ENCODE results near the gene VMAC.
A peak's percentile ranks its signal among the peaks of the same experiment; 100 is the strongest.

VMAC gene

GRCh38 chr19:5925830-5926427 lies 21.3 kb downstream of the VMAC start:
- H3K4me3 ChIP-seq (ENCODE audit: control insufficient read depth, low read depth, low read length): no peak overlapping the region
- TF ChIP-seq, protein P1, sequence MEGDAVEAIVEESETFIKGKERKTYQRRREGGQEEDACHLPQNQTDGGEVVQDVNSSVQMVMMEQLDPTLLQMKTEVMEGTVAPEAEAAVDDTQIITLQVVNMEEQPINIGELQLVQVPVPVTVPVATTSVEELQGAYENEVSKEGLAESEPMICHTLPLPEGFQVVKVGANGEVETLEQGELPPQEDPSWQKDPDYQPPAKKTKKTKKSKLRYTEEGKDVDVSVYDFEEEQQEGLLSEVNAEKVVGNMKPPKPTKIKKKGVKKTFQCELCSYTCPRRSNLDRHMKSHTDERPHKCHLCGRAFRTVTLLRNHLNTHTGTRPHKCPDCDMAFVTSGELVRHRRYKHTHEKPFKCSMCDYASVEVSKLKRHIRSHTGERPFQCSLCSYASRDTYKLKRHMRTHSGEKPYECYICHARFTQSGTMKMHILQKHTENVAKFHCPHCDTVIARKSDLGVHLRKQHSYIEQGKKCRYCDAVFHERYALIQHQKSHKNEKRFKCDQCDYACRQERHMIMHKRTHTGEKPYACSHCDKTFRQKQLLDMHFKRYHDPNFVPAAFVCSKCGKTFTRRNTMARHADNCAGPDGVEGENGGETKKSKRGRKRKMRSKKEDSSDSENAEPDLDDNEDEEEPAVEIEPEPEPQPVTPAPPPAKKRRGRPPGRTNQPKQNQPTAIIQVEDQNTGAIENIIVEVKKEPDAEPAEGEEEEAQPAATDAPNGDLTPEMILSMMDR (conservative IDR thresholded peaks at IDR 0.05; ENCODE audit: control insufficient read depth, insufficient read depth, low read depth, low read length): no peak
- DNase-seq (ENCODE audit: low read depth): no peak

DNA sequence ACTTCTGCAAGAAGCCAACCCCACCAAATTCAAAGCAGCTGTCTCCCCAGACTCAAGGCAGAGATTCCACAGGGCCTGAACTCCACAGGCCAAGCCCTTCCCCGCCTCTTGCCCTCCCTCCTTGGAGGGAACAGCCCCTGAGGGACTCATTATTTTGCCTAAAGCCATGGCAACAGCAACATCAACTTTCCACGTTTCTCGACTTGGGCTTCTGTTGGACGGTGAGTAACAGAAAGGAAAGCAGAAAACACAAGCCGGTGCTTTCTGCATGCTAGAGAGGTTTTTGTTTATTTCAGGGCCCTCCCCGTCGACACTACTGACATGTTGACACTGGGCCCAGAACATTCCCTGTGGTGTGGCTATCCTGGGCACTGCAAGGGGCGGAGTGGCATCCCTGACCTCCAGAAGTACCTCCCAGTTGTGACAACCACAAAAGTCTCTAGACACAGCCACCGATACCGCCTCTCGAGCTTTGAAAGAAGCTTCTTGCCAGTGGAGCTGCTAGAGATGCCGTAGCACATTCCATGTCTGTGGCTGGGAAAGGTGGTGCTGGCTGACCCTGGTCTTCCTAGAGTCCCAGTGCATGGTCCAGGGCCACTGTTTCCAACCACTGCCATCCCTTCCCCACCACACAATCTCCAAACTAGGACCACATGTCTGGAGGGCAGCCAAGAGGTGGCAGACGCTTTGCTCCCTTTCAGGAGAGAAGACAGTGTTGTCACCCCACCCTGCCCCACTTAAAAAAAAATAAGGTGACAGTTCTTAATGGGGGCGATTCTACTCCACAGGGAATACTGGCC lies 22.2 kb downstream of the VMAC start:
- DNase-seq (ENCODE audit: low read depth): peak; percentile 96
- TF ChIP-seq, protein P1 (conservative IDR thresholded peaks at IDR 0.05; ENCODE audit: control insufficient read depth, insufficient read depth, low read depth, low read length): no peak
- H3K4me3 ChIP-seq (ENCODE audit: control insufficient read depth, low read depth, low read length): no peak overlapping the region

- TF ChIP-seq, protein P1 (conservative IDR thresholded peaks at IDR 0.05; ENCODE audit: control insufficient read depth, insufficient read depth, low read depth, low read length): no peak
- H3K4me3 ChIP-seq (ENCODE audit: control insufficient read depth, low read depth, low read length): no peak overlapping the region
- no peak for DNase-seq (ENCODE audit: low read depth)
Observed at GRCh38 chr19:5927441-5927821, 22.8 kb downstream of the VMAC start.

DNA sequence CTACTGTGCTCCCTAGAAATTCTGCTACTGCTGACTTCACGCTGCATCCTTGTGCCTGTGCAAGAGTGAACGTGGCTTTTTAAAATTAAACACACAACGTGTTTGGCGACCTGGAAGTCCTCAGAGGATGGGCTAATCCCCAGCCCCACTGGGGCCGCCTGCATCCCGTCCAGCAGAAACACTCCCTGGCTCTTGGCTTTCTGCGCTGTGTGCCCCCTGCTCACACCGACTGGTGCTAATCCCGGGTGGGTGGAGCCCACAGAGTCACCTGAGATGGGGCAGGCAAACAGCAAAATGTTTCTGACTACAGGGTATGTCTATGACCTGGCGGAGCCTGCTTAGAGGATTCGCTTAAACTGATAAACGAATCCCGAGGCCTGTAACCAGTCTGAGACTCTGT lies 24.5 kb downstream of the VMAC start:
- DNase-seq (ENCODE audit: low read depth): no peak
- H3K4me3 ChIP-seq (ENCODE audit: control insufficient read depth, low read depth, low read length): no peak overlapping the region
- TF ChIP-seq, protein P1 (conservative IDR thresholded peaks at IDR 0.05; ENCODE audit: control insufficient read depth, insufficient read depth, low read depth, low read length): no peak

DNA sequence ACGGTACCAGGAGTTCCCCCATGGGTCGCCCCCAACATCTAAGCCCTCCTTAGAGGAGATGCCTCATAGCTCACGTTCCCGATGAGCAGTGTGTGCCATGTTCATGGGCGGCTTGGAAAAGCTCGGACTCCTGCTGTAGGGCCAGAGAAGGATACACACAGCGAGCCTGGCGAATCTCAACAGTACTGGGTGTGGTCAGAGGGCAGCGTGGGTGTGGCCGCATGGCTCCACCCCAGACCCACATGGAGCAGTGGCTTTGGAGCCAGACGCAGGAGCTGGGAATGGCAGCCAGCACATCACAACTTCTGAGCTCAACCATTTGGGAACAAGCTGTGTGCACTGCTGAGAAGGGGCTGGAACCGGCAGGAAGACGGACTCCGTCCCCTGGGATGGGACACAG lies 25.0 kb downstream of the VMAC start:
- no peak overlapping the region for H3K4me3 ChIP-seq (ENCODE audit: control insufficient read depth, low read depth, low read length)
- TF ChIP-seq, protein P1 (conservative IDR thresholded peaks at IDR 0.05; ENCODE audit: control insufficient read depth, insufficient read depth, low read depth, low read length): no peak

GRCh38 chr19:5931251-5931650 lies 26.6 kb downstream of the VMAC start:
- H3K4me3 ChIP-seq (ENCODE audit: control insufficient read depth, low read depth, low read length): no peak overlapping the region
- TF ChIP-seq, protein P1 (conservative IDR thresholded peaks at IDR 0.05; ENCODE audit: control insufficient read depth, insufficient read depth, low read depth, low read length): no peak
- DNase-seq (ENCODE audit: low read depth): no peak

More for the DNA sequence above, 25.0 kb downstream of the VMAC start:
- DNase-seq (ENCODE audit: low read depth): no peak
